Epithelial cell of prostate (primary cell): ENCODE data around the gene ICA1.

Experiments used
- DNase-seq: peaks from one replicate; pipeline ENCODE4 v3.0.0-alpha.2; 2011; ENCODE audit warnings: low read depth, low spot score
- H3K27ac ChIP-seq: fragments of 450-650 bp; 2 replicates; pipeline ENCODE4 v1.5.1; 2017; ENCODE audit warnings: mild to moderate bottlenecking

ICA1 gene

GRCh38 chr7:8142477-8142876 is 119.5 kb downstream of the ICA1 start:
- no peak for DNase-seq
- no peak overlapping the region for H3K27ac ChIP-seq

DNA sequence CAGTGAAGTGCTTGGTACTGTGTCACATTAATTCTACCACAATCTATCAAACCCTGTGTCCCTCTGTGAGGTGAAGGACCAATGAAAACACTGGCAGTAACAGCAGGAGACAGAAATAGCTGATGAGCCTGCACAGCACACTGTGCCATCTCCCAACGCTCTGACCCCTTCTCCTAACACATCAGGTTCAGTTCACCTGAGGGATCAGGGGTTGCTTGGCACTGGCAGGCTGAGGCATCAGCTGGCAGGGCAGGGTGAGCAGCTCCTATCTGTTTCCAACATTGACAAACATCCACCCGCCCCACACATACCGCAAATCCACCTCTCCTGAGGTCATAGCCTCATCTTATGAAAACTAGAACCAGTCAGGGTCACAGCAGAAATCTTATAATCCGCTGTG is 120.9 kb downstream of the ICA1 start:
- H3K27ac ChIP-seq: no peak overlapping the region
- no peak for DNase-seq

DNA sequence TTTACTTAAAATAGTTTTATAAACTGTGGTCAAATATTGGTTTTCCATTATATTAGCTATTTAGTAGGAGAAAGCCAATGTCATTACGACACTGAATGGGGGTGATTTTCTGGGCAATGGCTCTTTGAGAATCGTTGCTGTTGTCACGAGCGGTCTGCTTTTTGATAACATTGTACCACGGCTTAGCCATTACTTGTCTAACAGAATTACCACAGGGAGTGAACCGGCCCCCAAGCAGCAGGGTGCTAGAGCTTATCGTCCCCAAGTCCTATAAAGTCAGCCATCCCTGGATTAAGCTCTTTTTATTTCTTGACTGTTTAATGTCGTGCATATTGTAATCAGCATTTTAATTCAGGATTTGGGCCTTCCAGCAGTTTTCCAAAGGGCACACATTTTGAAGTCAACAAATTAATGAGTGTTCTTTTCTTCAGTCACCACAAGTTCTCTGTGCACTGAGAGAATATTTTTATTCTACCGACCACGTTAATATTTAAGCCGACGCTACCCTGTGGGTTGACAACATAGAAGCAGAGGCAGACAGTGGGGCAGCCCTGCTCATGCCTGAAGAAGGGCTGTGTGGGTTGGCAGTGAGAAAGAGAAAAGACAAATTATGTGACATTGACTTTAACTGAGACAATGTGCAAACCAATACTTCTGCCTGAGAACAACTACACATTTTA is 125.8 kb downstream of the ICA1 start:
- H3K27ac ChIP-seq: no peak overlapping the region
- no peak for DNase-seq

DNA sequence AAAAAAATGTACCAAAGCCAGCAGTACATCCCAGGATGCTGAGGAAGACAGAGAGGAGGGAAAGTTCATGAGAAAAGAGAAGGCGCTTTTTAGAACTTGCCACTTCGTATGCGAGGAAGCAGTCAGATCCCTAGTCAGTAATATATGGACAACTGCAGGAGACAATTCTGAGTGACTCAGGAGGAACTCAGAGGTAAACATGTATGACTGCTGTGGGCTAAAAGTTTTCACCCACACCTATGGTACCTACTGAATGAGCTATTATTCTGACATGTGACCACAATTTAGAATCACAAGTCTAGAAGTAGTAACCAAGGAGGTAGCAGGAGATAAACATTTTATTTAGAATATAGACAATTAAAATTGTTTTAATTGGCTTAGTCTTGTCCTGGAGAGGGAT is 126.5 kb downstream of the ICA1 start:
- DNase-seq: no peak
- no peak overlapping the region for H3K27ac ChIP-seq

DNA sequence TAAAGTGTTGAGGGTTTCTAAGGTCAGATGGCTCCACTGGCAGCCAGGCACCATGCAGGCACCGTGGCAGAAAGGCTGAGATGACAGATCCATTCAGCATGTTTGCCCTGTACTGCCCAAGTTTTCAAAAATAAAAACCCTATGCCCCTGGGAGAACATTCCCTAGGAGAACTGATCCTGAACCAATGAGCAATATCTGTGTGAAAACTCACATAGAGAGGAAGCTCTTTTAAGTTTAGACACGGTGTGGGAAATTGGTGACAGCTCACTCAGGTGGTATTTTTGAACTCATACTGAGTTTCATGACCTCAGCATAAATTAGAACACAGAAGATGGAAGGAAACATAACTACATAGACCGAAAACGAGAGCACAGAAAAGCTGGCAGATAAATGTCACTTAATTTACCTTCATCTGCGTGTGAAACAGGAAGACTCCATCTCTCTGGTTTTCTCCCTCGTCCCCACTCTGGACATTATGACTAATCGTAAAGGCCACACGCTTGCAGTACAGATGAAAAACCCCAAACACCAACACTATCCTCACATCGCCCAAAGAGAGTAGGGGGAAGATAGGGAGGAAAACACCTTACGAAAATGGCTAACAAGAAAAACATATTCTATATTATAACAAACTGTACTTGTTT is 127.8 kb downstream of the ICA1 start:
- peak; percentile 5 for DNase-seq

GRCh38 chr7:8133188-8133848 is 128.6 kb downstream of the ICA1 start:
- no peak overlapping the region for H3K27ac ChIP-seq

More for the DNA sequence above, 127.8 kb downstream of the ICA1 start:
- no peak overlapping the region for H3K27ac ChIP-seq

GRCh38 chr7:8131694-8132605 is 130.0 kb downstream of the ICA1 start:
- no peak overlapping the region for H3K27ac ChIP-seq
- DNase-seq: no peak

More at GRCh38 chr7:8133188-8133848, 128.6 kb downstream of the ICA1 start:
- DNase-seq: no peak

DNA sequence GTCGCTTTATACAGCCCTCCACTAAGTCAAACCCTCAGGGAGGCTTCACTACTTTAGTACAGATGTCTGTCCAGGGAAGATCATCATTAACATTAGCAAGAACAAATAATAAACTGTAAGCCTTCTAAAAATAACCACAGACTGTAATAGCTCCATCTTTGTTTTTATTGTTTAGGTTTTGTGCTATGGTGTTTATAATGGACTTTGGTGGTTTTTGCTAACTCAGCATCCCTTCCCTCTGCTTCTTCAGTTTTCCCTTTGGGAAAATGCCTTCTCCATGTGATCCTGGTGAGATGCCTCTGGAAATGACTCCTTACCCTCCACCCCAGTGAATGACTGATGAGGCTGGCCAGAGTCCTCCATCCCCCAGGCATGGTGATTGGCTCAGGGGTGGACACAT is 131.3 kb downstream of the ICA1 start:
- no peak overlapping the region for H3K27ac ChIP-seq
- no peak for DNase-seq

GRCh38 chr7:8129318-8129659 is 132.7 kb downstream of the ICA1 start:
- DNase-seq: no peak
- no peak overlapping the region for H3K27ac ChIP-seq

DNA sequence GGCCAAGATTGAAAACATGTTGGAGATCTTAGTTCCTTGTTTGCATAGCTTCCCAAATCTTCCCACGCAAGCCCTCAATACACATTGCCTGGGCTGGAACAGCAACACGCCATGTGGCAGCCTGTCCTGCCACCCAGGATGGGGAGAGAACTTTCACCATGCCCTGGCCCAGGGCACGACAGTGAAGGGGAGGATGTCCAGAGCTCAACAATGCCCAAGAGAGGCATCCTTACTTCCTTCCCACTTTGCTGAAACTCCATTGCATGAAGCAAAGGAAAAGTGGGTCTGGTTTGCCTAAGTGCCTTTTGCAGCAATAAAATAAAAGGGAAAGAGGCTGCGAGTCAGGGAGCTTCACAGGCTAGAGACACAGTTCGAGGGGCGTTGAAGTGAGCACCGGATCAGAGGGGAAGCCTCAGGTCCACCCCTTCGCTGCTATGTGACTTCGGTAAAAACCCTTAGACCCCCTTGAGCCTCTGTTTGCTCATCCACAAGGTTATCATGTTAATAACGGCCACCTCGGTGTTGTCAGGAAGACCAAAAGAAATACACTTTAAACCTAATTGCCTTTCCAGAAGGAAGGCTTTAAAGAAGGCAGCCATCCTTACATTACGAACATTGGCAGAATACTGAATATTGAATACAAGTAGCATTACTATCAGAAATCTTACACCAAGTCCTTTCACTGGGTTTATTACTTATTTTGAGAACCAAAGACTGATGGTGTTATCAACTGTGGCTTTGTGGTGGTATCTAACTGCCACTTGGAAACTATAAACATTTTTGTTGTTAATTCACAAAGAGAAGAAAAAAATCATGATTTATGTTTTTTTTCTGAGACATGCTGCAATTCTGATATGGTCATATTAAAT is 133.3 kb downstream of the ICA1 start:
- no peak overlapping the region for H3K27ac ChIP-seq

DNA sequence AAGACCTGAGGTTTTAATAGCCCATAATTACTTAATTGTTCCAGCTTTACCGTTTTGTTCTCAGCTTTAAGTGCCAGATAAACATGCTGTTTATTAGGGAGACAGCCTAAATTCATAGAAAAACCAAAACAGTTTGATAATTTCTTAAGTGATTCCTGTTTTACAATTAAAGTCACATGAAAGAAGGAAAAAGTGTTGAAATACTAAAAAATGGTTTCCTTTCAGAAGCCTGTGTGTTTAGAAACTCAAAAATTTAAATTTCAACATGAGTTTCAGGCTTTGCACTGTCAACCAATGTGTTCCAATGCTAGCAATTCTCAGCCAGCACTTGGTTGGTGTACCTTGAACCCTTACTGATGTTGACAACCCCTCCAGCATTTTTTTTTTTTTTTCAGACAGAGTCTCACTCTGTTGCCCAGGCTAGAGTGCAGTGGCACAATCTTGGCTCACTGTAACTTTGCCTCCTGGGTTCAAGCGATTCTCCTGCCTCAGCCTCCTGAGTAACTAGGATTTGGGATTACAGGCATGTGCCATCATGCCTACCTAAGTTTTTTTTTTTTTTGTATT is 135.3 kb downstream of the ICA1 start:
- no peak for DNase-seq
- no peak overlapping the region for H3K27ac ChIP-seq

More for the DNA sequence above, 133.3 kb downstream of the ICA1 start:
- DNase-seq: no peak

DNA sequence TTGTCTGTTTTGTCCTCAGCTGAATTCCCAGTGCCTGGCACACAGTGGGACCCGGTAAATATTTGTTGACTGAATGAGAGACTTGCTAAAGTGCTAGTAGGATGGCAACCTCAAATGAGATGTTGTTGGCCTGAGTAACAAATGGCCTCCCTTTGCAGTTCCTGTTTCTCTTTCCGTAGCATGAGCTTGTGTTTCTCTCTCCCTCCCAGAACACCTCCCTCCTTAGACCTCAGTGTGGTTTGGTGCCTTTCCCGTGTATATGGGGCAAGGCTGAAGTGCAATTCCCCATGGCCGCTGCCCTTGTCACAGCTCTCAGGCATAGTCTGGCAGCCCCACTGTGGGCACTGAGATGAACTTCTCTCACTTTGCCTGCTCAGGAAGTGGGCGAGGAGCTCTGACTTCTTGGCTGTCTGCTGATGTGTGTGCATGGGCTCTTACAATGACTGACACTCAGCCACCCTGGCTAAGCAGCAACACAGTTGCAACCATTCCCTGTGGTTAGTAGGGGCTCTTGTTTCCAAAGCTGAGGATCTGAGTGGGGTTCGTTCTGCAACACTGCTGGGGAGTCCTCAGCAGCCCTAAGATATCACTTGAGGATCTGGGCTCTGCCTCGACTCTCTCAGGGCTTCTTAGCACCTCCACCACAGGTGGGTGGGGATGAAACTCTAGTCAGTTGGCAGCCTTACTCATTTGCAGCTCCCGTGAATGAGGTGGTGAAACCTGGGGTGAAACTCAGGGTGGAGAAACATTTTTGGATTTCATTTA is 136.1 kb downstream of the ICA1 start:
- no peak for DNase-seq
- H3K27ac ChIP-seq: no peak overlapping the region

GRCh38 chr7:8121243-8121642 is 140.7 kb downstream of the ICA1 start:
- no peak for DNase-seq
- H3K27ac ChIP-seq: no peak overlapping the region

- H3K27ac ChIP-seq: no peak overlapping the region
- no peak for DNase-seq
Measured at GRCh38 chr7:8120390-8121058, 141.4 kb downstream of the ICA1 start.

GRCh38 chr7:8119262-8119661 is 142.7 kb downstream of the ICA1 start:
- no peak overlapping the region for H3K27ac ChIP-seq
- no peak for DNase-seq

- DNase-seq: no peak
- H3K27ac ChIP-seq: no peak overlapping the region
Measured at GRCh38 chr7:8117195-8117594, 144.8 kb downstream of the ICA1 start.

DNA sequence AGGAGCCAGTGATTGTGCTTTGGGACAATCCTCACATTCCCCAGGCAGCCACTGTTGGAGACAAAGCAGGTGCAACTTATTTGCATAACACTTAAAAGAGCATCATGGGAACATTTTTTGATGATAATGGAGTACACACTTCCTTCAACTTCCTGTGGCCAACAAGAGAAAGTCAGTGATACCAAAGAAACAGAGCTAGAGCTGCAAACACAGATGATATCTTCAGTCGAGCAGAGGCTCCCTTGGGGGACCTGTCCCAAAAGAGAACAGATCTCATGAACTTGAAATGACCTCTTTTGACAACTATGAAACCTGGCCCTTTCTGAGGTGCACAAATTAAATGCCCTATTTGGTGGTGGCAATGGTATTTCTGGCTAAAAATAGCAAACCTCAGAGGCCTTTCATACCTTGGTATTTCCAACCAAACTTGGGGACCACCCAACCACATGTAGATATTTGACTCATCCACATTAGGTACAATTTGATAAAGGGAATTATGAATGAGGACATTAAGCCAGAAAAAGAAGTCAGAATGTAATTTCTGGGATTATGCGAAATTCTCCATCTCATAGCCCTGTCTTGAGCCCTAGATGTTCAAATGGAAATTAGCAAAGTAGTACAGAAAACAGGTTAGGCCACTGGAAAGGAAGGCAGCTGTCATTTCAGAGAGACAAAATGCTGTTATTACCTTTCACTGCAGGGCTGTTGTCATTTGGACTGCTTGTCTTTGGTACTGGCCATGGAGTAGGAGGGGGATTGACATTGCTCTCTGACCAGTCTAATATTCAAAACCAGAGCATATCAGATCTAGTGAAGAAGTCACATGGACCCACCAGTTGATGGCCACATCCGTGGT is 146.2 kb downstream of the ICA1 start:
- H3K27ac ChIP-seq: no peak overlapping the region

More for the DNA sequence above, 146.2 kb downstream of the ICA1 start:
- DNase-seq: no peak
